DMS114 treated with DMSO at 0.1 percent for 48 hours (cell line): Measurements from ENCODE around the gene PTPRM.
A peak's percentile ranks its signal among the peaks of the same experiment; 100 is the strongest.

Experiments used
- DNase-seq: peaks from one replicate; lab custom pipeline; 2025; ENCODE audit not compliant: unreplicated experiment; lab: John Stamatoyannopoulos, UW

The PTPRM gene

DNA sequence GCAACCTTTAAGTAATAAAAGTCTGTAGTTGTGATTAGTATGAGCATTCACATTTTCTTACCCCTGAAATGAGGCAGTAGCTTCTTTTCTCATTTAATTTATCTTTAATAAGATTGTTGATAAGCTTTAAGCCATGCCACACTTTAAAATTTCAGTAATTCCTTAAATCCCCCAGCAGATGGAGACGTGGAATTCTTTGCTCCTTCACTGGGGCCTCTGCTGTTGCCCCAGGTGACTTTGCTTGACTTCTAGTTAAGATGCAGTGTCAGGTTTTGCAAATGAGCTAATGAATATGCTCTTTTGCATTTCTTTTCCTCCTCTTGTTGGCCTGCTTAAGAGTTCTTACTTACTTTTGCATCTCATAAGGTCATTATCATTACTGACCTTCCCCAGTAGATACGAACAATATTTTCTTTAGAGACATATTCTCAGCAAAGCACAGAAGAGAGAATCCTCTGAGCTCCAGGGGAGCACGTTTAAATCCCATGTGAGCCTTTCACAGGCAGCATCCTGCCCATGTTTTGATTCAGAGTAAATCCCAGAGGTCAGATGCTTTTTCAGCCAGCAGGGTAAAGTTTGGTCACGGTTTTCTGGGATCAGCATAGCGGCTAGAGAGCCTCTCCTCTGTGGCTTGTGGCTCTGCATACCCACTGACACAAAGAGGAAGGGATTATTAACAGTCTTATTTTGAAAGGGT is 222.9 kb downstream of the PTPRM start:
- peak; percentile 31 for DNase-seq

DNA sequence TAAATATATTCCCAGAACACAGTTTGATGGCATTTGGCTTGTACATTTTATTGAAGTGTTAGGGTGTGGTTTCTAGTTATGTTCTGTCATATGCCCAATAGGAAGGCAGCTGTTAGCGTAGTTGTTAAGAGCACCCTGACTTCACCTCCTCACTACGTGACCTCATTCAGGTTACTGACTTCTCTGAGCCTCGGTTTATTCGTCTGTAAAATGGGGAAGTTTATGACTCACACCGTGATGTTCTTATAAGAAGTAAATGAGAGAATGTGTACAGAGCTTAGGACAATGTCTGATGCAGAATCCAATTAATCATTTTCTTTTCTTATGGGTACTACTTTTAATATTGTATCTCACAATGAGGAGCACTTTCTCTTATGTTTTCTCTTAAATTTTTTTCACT is 226.0 kb downstream of the PTPRM start:
- no peak for DNase-seq

DNA sequence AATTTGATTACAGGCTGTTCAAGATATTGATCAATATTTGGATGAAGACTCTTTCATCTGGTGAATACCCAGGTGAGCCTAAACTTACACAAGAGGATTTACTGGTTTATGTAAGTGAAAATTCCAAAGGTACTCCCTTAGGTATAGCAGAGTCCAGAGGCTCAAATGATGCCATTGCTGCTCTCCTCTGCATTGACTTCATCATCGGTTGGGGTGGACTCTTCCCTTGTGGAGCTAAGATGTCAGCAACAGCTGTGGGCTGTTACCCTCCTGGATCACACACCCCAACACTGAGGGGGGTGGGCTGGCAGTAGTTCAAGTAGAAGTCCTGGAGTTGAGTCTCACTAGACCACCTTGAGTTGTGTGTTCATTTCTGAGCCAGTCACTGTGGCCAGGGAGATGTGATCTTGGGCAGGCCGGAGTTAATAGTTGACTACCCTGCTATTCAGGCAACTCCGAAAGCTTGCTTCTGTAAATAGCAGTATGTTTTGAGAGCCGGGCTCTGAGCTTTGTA is 236.9 kb downstream of the PTPRM start:
- no peak for DNase-seq

DNA sequence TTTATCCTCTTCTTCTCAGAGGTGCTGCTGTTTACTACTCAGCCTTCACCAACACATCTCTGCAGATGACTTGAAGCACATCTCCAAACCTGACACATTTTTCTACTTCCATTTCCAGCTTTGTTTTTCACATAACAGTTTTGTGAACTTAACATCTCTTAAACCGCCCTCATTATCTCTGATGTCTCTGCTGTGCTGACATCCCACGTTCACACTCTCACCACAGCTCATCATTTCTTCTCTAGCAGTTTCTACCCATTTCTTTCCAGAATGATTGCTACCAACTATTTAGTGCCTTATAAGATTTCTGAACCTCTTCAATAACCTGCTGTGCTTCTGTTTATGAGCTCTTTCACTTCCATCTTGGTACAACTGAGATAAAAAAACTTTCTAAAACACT is 238.0 kb downstream of the PTPRM start:
- no peak for DNase-seq

DNA sequence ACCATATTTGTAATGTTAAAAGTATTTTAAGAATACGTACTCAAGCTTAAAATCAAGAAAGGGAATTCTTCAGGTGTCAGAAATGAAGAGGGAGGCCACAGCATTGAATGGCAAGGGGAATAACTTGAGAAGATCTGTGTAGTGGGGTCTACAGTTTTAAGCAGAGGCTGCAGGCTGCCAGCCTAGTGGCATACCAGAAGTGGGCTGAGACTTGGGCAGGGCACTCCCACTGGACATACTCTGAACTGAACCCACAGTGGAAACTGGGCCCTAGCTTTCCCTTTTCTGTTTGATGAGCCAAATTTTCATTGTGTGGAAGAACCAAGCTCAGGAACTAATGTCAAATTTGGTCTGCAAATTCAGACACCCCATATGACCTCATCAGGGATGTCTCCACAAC is 238.8 kb downstream of the PTPRM start:
- DNase-seq, result no peak

DNA sequence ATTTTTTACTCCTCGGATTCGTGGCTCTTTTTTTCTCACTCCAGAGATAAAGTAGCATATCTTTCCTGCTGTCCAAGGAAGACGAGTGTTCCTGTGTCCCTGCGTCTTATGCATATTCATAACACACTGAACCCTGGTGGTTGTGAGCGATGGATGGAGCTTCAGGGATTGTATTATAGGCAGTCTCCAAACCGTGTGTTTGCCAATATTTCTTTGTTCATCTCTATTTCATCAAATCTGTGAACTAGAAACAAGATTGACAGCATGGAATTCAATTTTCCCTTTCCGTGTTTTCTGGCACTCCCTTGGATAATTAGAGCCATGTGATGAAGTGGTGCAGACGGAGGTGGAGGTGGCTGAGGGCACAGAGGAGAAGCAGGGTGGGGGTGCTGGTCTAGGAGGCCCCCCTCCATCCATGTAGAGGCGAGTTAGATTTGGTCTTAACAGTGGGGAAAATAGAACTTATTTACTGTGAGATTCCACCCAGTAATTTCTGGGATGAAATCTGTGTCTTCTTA is 240.9 kb downstream of the PTPRM start:
- DNase-seq, result no peak

DNA sequence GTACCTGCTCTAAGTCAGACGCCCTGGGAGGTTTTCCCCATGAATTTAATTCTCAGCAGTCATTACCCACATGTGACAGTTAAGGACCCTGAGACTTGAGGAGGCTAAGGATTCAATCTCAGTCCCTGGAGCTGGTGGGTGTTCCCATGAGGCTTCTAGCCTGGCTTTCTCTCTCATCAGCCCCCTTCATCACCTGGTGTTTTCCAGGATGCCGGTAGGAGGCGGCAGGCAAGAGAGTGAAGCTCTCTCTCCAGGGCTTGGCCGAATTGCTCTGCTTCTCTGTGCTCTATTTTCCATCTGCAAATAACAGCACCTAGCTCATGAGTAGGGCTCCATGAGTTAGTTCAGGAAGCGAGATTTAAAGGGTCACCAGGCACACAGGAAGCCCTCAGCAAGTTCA is 241.9 kb downstream of the PTPRM start:
- DNase-seq, result no peak

DNA sequence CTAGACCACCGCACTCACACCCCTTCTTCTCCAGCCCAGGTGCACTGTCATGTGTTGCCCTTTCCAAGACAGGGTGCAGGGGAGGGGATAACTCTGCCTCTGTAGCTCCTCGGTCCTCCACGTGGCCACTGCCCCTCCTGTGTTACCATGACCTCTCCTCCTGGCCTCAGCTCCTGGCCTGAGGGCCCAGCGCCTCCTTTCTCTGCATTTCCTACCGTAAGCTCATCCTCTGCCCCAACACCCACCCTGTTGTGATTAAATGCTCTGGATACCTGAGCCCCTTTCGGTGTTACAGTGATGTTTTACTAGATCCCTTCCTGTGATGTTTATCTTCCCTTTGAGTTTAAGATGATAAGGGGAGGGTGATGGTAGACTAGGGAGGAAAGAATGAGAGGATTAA is 242.3 kb downstream of the PTPRM start:
- DNase-seq, result no peak

DNA sequence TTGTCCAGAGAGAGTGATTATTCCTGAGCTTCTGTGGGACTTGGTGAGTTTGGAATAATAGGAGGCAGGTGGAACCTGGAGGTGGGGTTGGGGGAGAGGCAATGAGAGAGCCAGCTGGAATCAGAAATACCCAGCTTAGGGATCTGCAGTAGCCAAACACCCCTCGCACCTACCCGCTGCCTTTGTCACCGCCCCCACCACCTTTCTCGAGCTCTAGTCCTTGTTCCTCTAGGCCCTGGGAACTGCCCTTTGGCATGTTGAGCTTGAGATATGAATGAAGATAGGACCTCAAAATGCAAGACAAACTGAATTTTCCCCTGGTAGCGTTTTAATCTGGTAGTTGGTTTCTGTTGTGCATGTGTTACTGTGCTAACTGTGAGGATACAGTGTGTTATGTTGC is 242.9 kb downstream of the PTPRM start:
- no peak for DNase-seq

DNA sequence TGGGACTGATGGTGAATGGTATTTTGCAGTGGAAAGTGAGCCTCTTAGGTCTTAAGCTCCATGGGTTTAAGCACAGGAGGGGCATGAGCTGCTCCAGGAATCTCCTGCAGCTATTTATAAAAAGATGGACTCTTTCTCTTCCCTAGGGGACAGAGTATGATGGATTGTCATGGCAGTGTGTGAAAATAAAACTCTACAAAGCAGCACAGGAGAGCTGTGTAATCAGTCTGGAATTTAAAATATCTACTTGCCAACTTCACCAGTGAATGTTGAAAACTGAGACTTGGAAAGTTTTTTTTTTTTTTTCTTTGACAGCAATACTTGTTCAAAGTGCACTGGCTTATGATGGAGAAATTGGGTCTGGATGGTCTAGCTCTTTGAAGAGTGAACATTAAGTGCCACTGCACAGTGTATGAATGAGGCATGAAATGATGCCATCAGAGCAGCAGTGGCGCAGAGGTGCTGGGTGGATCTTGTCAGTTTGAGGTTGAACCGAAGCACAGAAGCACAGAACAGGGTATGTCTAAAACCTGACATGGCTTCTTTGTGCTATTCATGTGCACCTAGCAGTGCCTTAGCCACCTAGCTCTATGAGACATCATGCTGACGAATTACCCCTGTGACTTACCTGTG is 245.4 kb downstream of the PTPRM start:
- no peak for DNase-seq

DNA sequence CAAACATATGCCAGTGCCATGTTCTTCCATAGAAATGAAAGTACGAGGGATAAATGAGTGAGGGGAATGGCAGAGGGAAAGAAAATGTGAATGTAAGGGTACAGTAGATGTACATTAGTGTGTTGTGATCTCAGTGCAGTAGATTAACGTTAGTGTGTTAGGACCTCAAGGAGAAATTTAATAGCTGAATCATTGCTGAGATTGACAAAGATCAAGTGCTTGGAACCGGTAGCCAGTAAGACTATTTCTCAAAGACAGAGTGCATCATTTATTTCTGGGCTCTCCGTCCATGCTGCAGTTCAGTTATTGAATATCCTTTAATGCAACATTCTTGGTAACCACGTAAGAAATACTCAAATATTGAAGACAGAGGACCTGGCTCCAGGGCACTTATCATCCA is 246.0 kb downstream of the PTPRM start:
- no peak for DNase-seq

DNA sequence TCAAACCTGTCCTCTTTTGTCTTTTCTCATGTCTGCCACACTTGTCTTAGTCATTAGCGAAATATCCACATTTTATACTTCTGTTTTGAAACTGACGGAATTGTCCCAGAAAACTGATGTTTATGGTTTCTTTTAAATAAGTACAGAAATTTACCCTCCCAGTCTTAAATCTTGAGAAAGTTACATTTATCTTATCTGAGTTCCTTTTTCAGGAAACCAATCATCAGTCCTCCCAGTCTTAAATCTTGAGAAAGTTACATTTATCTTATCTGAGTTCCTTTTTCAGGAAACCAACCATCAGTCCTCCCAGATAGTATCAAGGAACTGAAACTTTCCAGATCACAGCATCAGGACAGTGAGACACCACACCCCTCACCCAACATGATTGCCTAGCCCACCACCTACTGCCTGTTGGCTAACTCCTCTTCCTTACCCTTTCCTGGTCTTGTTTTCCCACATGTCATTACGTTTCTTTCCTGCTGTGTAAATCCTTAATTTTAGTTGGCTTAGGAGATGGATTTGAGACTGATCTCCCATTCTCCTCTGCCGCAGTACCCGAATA is 247.7 kb downstream of the PTPRM start:
- no peak for DNase-seq

DNA sequence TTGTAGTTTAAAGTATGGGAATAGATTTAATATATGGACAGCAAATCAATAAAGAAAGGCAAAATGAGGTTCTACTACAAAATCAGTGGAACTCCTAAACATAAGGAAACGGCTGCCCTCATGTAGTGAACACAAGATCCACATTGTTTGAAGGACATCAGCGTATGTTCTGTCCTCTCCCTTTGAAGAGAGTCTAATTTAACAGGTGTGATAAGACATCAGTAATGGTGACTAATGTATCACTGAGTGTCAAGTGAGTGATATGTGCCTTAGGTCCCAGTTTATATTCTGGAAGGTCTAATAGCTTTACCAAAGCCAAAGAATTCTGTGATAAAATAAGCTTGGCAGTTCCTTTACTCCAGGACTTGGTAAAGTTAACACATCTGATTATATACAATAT is 248.7 kb downstream of the PTPRM start:
- no peak for DNase-seq

DNA sequence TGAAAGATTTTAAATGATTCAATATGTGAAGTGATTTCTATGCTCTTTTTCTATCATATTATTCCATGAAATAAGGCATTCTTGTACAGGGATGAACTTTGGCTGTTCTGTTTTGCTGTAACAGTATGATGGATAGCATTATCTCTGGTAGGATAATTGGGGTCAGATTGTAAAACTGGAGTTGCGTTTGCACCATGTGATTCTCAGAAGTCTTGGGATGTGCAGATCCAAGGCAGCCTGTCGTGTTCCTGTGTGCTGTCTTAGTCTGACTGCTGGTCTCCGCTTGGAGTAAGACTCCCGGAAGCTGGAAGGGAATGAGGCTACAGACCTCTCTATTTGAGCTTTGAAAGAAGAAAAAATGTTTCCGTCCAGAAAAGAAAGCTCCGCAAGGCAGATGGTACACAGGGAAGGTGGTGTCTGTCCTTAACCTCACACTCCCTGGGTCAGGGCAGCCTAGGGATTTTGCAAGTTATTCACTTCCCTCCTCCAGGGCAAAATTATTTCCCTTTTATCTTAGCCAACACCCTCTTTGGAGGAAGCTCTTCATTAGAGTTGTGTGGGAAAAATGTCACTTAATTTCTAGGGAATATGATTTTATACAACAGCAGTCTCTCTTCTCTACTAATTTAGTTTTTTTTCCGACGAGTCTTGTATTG is 250.6 kb downstream of the PTPRM start:
- DNase-seq, result no peak

DNA sequence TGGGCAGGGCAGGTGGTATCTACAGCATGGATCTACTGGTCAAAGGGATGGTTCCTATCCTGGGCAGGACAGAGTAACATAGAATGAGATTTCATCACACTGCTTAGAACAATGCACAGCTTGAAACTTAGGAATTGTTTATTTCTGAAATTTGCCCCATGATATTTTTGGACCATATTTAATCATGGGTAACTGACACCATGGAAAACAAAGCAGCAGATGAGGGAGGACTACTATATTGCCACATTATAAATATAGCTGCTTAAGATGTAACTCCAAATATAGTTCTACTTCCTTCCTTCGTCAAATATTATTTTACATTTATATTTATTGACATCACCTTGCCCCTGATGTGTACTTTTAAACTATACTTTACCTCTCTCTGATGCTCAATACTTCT is 254.7 kb downstream of the PTPRM start:
- no peak for DNase-seq

DNA sequence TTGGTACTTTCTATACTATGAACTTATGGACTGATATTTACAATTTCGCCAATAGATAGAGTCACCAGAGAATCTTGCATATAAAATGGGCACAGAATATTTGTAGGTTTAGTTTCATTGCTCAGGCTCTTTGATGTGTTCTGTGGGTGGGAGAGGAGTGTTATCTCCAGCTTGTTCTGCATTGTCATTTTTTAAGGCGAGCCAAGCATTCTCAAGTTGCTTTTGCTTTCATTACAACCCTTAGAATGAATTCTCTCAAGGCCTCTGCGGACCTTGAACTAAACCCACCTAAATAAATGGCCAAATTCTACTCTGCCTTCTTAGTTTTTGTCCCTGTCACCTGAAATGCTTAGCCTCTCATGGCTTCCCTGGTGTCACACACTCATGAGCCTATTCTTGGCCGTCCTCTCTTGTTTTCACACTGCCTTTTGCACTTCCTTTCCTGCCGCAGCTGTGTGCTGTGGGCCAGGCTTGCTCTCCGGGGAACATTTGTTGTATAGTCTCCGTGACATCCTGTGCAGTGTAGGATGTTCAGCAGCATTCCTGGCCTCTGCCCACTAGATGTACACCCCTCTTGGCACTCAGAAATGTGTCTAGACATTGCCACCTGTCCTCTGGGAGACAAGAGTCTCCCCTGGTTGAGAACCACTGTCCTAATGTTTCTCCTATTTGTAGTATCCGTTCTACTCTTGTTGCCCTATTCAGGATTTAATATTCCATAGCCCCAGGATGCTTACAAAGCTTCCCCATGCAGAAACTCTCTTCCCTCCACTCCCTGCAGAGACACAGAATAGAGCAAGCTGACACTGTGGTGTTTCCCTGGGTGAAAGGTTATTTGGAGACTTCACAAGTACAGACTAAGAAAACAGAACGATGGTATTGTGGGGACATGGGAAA is 255.6 kb downstream of the PTPRM start:
- DNase-seq, result no peak

DNA sequence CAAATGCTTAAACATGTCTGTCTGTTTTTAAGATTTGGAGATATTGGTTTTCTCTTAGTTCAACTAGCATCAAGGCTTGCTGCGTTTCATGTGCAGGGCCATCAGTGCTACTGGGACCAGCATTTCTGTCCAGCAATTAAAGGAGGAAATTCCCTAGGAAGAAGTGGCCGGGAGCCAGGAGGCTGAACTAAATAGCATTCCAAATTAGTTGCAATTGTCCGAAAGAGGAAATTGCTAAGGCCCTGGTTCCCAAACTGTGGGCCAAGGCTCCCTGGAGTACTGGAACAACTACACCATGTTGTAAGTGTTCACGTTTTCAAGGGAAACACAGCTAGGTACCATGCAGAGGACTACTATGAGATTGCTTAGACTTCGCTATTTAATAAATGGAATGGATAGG is 257.9 kb downstream of the PTPRM start:
- DNase-seq, result no peak

DNA sequence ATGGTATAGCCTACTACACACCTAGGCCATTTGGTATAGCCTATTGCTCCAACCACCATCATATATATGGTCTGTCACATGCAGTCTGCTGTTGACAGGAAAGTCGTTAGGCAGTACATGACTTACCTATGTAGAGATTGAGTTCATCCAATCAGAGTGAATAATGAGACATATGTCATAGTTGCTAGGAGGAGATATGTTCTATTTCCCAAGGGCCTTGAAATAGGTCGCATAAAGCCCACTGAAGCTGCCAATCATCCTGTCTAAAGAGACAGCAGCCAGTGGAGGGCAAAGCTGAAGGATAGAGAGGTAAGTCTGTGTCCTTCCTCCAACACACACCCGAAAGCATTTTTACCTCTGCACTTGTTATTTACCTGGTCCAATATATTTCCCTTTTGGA is 263.4 kb downstream of the PTPRM start:
- peak; percentile 47 for DNase-seq

DNA sequence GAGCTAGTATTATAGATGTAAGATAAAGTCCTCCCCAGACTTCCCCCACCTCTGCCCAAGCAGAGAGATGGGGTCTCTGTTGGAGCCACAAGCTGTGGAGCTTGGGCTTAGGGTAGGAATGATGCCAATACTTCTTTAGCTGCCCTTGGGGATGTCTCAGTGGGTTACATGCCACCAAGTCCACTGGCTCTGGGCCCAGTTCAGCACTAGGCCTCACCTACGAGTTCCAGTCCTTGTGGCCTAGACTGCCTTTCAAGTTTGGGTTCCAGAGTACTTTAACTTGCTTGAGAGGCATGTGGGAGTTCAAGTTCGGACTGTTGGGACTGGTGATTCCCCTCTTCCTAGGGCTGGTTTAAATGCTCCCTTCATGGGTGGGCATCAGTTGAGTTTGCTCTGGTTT is 272.4 kb downstream of the PTPRM start:
- DNase-seq, result no peak

DNA sequence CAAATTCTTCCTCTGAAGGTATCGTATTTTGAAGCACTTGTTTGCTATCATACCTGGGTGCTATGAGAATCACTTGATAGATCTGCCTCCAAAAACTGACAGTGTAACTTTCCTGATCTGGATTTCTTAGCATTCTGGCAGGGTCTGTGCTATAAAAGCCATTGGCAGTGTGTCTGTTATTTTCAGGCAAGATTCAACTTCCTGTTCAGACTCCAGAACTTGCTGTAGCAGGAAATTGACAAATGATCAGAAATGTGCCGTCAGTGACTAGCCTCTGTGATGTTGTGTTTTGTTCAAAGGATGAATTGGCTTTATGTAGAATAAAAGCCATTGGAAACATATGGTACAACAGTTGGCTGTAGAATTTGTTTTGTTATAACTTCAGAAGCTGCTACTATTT is 273.3 kb downstream of the PTPRM start:
- DNase-seq, result no peak

DNA sequence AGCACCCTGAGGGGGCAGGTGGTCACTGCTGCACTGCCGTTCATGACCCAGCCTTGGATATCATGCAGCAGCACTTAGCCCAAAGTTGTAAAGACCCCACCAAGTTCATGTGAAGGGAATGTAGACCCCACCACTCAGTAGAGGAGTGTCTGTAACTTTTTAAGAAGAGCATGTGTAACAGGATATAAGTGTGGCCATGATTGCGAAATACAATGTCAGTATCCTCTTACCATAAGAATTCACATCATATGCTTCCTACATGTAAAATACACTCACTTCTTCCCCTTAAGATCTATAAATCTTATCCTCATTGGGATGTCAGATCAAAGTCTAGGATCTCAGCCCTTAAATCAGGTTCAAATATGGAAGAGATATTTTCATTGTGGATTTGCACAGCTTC is 276.9 kb downstream of the PTPRM start:
- DNase-seq, result no peak
